ENCODE results near the gene ADCY9.

DNA sequence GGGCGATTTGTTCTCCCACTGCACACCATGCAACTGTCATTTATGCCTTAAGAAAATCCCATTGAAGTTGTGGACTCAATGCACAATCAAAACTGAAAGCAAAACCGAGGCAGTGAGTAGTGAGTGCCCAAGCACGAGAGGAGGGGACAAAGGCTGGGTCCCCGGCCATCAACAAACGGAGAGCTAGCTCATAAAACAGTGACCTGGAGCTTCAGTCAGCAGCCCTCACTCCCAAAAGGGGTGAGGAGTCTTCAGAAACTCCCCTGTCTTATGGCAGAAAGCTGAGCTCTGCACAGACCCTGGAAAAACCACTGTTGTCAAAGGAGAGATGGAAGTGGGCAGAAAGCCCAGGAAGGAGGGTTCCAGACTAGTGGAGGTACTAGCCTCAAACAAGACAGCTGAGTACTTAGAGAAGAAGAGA, 96.9 kb downstream of the ADCY9 start:
- TF ChIP-seq, protein P1, sequence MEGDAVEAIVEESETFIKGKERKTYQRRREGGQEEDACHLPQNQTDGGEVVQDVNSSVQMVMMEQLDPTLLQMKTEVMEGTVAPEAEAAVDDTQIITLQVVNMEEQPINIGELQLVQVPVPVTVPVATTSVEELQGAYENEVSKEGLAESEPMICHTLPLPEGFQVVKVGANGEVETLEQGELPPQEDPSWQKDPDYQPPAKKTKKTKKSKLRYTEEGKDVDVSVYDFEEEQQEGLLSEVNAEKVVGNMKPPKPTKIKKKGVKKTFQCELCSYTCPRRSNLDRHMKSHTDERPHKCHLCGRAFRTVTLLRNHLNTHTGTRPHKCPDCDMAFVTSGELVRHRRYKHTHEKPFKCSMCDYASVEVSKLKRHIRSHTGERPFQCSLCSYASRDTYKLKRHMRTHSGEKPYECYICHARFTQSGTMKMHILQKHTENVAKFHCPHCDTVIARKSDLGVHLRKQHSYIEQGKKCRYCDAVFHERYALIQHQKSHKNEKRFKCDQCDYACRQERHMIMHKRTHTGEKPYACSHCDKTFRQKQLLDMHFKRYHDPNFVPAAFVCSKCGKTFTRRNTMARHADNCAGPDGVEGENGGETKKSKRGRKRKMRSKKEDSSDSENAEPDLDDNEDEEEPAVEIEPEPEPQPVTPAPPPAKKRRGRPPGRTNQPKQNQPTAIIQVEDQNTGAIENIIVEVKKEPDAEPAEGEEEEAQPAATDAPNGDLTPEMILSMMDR (IDR thresholded peaks at IDR 0.05 in 2 of 3, conservative IDR thresholded peaks at IDR 0.05 in 1 of 3; ENCODE audit: borderline replicate concordance in 1 of 3, insufficient read depth in 1 of 3, low read depth in 2 of 3, low read length in 2 of 3) = no peak
- no peak for TF ChIP-seq FOSL1 (IDR thresholded peaks at IDR 0.05; ENCODE audit: low read depth)
- TF ChIP-seq, protein P2, sequence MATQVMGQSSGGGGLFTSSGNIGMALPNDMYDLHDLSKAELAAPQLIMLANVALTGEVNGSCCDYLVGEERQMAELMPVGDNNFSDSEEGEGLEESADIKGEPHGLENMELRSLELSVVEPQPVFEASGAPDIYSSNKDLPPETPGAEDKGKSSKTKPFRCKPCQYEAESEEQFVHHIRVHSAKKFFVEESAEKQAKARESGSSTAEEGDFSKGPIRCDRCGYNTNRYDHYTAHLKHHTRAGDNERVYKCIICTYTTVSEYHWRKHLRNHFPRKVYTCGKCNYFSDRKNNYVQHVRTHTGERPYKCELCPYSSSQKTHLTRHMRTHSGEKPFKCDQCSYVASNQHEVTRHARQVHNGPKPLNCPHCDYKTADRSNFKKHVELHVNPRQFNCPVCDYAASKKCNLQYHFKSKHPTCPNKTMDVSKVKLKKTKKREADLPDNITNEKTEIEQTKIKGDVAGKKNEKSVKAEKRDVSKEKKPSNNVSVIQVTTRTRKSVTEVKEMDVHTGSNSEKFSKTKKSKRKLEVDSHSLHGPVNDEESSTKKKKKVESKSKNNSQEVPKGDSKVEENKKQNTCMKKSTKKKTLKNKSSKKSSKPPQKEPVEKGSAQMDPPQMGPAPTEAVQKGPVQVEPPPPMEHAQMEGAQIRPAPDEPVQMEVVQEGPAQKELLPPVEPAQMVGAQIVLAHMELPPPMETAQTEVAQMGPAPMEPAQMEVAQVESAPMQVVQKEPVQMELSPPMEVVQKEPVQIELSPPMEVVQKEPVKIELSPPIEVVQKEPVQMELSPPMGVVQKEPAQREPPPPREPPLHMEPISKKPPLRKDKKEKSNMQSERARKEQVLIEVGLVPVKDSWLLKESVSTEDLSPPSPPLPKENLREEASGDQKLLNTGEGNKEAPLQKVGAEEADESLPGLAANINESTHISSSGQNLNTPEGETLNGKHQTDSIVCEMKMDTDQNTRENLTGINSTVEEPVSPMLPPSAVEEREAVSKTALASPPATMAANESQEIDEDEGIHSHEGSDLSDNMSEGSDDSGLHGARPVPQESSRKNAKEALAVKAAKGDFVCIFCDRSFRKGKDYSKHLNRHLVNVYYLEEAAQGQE (IDR thresholded peaks at IDR 0.05; ENCODE audit: low read depth) = no peak
- TF ChIP-seq, protein P3, sequence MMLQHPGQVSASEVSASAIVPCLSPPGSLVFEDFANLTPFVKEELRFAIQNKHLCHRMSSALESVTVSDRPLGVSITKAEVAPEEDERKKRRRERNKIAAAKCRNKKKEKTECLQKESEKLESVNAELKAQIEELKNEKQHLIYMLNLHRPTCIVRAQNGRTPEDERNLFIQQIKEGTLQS (IDR thresholded peaks at IDR 0.05) = no peak
- TF ChIP-seq JUND (IDR thresholded peaks at IDR 0.05) = no peak
- no peak for TF ChIP-seq CEBPB (IDR thresholded peaks at IDR 0.05; ENCODE audit: low read depth)
- TF ChIP-seq POLR2A (IDR thresholded peaks at IDR 0.05; ENCODE audit: borderline replicate concordance, extremely low read depth, insufficient read depth, insufficient read length) = no peak
- TF ChIP-seq SIN3A (IDR thresholded peaks at IDR 0.05; ENCODE audit: low read depth) = no peak
- TF ChIP-seq POLR2AphosphoS5 (IDR thresholded peaks at IDR 0.05; ENCODE audit: low read depth, low read length) = no peak
- no peak for TF ChIP-seq EZH2 (IDR thresholded peaks at IDR 0.05)
- TF ChIP-seq, protein P4, sequence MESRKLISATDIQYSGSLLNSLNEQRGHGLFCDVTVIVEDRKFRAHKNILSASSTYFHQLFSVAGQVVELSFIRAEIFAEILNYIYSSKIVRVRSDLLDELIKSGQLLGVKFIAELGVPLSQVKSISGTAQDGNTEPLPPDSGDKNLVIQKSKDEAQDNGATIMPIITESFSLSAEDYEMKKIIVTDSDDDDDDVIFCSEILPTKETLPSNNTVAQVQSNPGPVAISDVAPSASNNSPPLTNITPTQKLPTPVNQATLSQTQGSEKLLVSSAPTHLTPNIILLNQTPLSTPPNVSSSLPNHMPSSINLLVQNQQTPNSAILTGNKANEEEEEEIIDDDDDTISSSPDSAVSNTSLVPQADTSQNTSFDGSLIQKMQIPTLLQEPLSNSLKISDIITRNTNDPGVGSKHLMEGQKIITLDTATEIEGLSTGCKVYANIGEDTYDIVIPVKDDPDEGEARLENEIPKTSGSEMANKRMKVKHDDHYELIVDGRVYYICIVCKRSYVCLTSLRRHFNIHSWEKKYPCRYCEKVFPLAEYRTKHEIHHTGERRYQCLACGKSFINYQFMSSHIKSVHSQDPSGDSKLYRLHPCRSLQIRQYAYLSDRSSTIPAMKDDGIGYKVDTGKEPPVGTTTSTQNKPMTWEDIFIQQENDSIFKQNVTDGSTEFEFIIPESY (IDR thresholded peaks at IDR 0.05; ENCODE audit: extremely low read depth, insufficient replicate concordance, low read length) = no peak
- no peak for TF ChIP-seq EZH2phosphoT487 (IDR thresholded peaks at IDR 0.05; ENCODE audit: borderline replicate concordance)

Measured in HCT116 (cell line).